BJ (cell line): ENCODE data around the gene KIF26B. TPM values are rescaled to one million over a fixed set of nuclear protein-coding genes. Genes with fewer than 3 reads are reported as not detected.

Experiments used
- CTCF ChIA-PET: fragments of 350-600 bp; formaldehyde crosslinking; extraction: SDS; loops from one replicate; lab custom pipeline; 2021; ENCODE audit warnings: antibody characterized with exemption, inconsistent platforms; lab: Yijun Ruan, JAX
- POLR2A ChIA-PET: fragments of 300-600 bp; sonication (Branson Sonifier 250); formaldehyde crosslinking; extraction: SDS; loops from one replicate; lab custom pipeline; 2021; ENCODE audit warnings: antibody characterized with exemption; lab: Charles Lee
- DNase-seq: peaks from one replicate; pipeline ENCODE4 v3.0.0-alpha.2; 2011; ENCODE audit warnings: low read depth
- H3K27me3 ChIP-seq: 2 replicates; pipeline ENCODE4 v1.6.0; 2011; ENCODE audit warnings: low read length; ENCODE audit not compliant: control insufficient read depth, insufficient read depth
- H3K36me3 ChIP-seq: 2 replicates; pipeline ENCODE4 v1.5.1; 2011; ENCODE audit warnings: low read length; ENCODE audit not compliant: control insufficient read depth, insufficient read depth
- H3K4me3 ChIP-seq: 2 replicates; pipeline ENCODE4 v1.5.1; 2011; ENCODE audit warnings: low read depth, mild to moderate bottlenecking, control low read depth, low read length
- CTCF ChIP-seq: IDR thresholded peaks from 2 replicates; pipeline ENCODE4 v1.5.1; 2011; ENCODE audit warnings: low read depth, mild to moderate bottlenecking, control low read depth, inconsistent platforms, low read length, moderate library complexity; ENCODE audit not compliant: insufficient read depth
- polyA plus RNA-seq: library from polyadenylated mRNA; depleted of rRNA; stranded (reverse); fragments of >200 nt; gene quantifications from 2 replicates; pipeline ENCODE4 v1.2.3, GENCODE V29; 2011

The KIF26B gene
- polyA plus RNA-seq, 1 experiment = 2.8 TPM

DNA sequence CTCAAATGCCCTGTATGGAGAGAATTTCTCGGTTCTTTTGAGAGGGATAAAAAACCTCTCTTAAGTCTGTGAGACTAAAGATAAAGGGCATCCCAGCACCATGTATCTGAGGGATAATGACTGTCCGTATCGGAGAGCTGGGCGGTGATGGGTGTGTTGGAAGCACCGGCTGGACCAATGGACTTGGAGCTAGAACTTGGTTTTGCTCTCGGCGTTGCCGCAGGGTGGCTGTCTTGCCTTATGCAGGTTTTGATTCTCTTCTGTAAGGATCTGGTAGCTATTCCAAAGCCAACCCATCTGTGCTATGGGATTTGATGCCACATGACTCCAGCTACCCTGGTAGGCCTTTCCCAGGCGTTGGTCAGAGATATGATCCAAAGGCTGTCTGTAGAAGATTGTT is 348.8 kb downstream of the KIF26B start:
- Histone ChIP-seq H3K4me3 (no peak overlapping the region), H3K36me3 (no peaks in the 10 kb centered on the region), H3K27me3 (no peaks in the 10 kb centered on the region)
- ChIA-PET CTCF (interaction anchor here (1.2 kb wide), 1 partner anchor 10 kb away, joined by 7 read pairs; no protein-coding TSS in a partner anchor), POLR2A (no interaction called here)
- TF ChIP-seq CTCF = no peak
- no peak for DNase-seq

- POLR2A ChIA-PET = interaction anchor here (0.6 kb wide), 1 partner anchor 26 kb away, joined by 3 read pairs; no protein-coding TSS in a partner anchor
These were observed 355.4 kb downstream of the KIF26B start for GRCh38 chr1:245510144-245510543.

DNA sequence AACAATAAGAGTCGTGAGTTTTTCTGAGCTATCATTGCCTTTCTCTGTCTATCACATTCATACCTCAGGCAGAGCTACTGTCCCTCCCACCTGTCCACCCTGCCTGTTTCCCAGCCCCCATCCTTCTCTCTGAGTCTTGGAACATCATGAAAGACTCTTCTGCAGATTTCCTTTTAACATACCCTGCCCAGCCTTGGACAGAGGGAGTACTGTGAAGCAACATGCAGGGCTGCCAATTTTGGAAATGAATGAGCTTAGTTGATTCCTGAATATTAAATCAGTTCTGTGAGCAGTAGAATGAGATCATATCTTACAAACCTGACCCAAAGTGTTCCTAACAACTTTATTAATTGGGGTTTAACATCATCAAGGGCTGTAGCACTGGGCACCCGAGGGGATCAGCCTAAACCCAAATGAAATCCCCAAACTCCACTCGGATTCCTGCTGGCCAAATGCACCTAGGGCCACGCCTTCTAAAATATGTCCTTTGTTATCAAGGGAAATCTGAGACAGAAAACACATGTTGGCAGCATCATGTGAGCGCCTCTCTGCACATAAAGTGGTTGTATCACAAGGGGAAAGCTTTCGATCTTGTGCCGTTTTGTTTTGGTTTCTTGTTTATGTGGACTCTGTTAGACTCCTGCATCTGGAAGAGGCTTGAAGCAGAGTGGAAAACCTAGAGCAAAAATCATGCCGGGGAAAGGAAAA is 357.6 kb downstream of the KIF26B start:
- no peaks in the 10 kb centered on the region for H3K36me3 ChIP-seq
- no peaks in the 10 kb centered on the region; the same call in 1 of the 2 replicates for H3K27me3 ChIP-seq
- ChIA-PET POLR2A (interaction anchor here (0.6 kb wide), 1 partner anchor 768 kb away, joined by 4 read pairs; no protein-coding TSS in a partner anchor), CTCF (interaction anchor here (0.8 to 2.6 kb wide), 6 partner anchors 9 to 359 kb away, joined by 3 to 8 read pairs (median 4); no protein-coding TSS in a partner anchor)
- no peak for TF ChIP-seq CTCF
- DNase-seq = no peak
- peak overlapping the region; percentile 22 for H3K4me3 ChIP-seq

More at GRCh38 chr1:245510144-245510543, 355.4 kb downstream of the KIF26B start:
- no peak for DNase-seq
- no peak overlapping the region for H3K4me3 ChIP-seq
- no peak for TF ChIP-seq CTCF
- no peaks in the 10 kb centered on the region; the same call in 1 of the 2 replicates for H3K27me3 ChIP-seq
- no peaks in the 10 kb centered on the region for H3K36me3 ChIP-seq
- CTCF ChIA-PET = interaction anchor here (0.9 to 2.2 kb wide), 2 partner anchors 10 to 73 kb away, joined by 3 to 11 read pairs; no protein-coding TSS in a partner anchor

DNA sequence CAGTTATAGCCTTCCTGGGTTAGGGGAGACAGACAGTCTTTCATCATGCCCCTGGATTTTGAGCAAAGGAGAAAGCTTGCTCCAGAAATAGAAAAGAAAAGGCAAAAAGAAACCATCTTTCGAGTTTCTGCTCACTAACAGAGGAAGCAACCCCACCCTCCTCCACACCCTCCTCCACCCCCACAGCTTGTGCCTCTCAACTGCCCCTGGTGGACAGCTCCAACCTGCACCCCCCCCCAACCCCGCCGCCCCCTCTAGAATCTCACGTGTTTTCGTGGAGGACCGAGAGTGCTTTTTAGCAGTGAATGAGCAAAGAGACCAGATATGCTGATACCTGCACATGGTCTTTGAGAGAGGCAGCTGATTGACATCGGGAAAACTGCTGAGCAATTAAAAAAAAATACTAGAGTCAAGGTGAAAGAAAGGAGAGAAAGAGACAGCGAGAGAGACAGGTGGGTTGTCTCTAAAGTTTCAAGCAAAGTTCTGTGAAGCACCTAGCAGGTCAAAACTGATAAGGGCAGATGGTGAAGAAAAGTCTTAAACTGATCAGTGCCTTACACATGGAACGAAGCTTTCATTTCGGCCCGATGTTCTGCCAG is 358.3 kb downstream of the KIF26B start:
- TF ChIP-seq CTCF = peak; percentile 49
- Histone ChIP-seq H3K4me3 (peak overlapping the region; percentile 22), H3K27me3 (no peaks in the 10 kb centered on the region; the same call in 1 of the 2 replicates), H3K36me3 (no peaks in the 10 kb centered on the region)
- ChIA-PET POLR2A (interaction anchor here (0.6 kb wide), 1 partner anchor 218 kb away, joined by 3 read pairs; no protein-coding TSS in a partner anchor), CTCF (interaction anchor here (1.0 to 2.6 kb wide), 6 partner anchors 10 to 360 kb away, joined by 3 to 8 read pairs (median 4); no protein-coding TSS in a partner anchor)
- no peak for DNase-seq

DNA sequence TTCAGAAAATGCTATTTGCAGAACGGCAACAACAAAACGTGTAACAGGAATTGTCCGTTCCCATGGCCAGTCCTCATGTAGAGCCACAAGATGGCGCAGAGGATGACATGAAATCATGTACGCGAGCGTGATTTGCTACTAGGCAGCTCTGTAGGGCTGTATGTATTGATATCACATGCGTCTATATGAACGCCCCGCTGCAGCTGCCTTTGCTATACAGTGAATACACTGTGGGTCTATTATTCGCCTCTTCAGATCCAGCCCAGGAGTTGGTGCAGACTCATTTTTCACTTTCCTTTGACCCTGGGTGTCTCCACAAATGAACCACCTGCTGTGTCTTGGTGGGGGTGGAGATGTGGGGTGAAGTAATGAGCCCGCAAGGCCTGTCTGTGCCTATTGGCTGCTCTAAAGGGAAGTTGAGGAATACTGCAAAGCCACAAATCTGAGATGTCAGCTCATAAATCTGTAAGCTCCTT is 361.5 kb downstream of the KIF26B start:
- Histone ChIP-seq H3K36me3 (no peaks in the 10 kb centered on the region), H3K27me3 (no peaks in the 10 kb centered on the region), H3K4me3 (no peak overlapping the region)
- no peak for TF ChIP-seq CTCF
- ChIA-PET POLR2A (no interaction called here), CTCF (no interaction called here)
- DNase-seq = no peak
